Right lobe of liver (tissue), 4 donors: ENCODE measurements around the gene HERC4.

ENCODE experiments used
- CTCF ChIP-seq, 4 donors: fragments of 200-600 bp in 3 of 4; fragments of 450-650 bp in 1 of 4; IDR thresholded peaks; one replicate each; pipeline versions ENCODE4 v1.5.1 to v1.8.0; 2016 to 2022; ENCODE audit warnings: antibody characterized with exemption in 4 of 4, mild to moderate bottlenecking in 2 of 4
- POLR2A ChIP-seq: fragments of 450-650 bp; IDR thresholded peaks from one replicate; pipeline ENCODE4 v1.6.1; 2017; ENCODE audit warnings: antibody characterized with exemption, mild to moderate bottlenecking
- donor health status: DM: no; HTN: no; CAD: no.
- donor health status: DM: no; HTN: no; CAD: no.
- donor health status: DM: no; HTN: yes; CAD: no.

GRCh38 chr10:67978749-67979148 lies 96.3 kb downstream of the HERC4 start:
- no peak for TF ChIP-seq POLR2A
- TF ChIP-seq CTCF (IDR thresholded peaks at IDR 0.05) = no peak
